Measurements from ENCODE around the gene DMGDH. TPM values are rescaled to one million over a fixed set of nuclear protein-coding genes. Genes with fewer than 3 reads are reported as not detected.
"Not testable (repeated sequence)": the region's sequence is repeated elsewhere in the genome, so short reads cannot be mapped to it uniquely, and the experiment has no call there.

The DMGDH gene
- total RNA-seq, 1 donor from 2014 or later, result 119 TPM

GRCh38 chr5:79020861-79021561, 48.5 kb downstream of the DMGDH start:
- DNase-seq (ENCODE audit: low spot score), result no peak
- peak; percentile 73 for ATAC-seq

- DNase-seq (ENCODE audit: low spot score) (no peak), ATAC-seq (peak; percentile 20)
These were observed 54.8 kb downstream of the DMGDH start for GRCh38 chr5:79014631-79015030.

GRCh38 chr5:79011869-79012268, 57.6 kb downstream of the DMGDH start:
- no peak for DNase-seq (ENCODE audit: low spot score)
- no peak for ATAC-seq

DNA sequence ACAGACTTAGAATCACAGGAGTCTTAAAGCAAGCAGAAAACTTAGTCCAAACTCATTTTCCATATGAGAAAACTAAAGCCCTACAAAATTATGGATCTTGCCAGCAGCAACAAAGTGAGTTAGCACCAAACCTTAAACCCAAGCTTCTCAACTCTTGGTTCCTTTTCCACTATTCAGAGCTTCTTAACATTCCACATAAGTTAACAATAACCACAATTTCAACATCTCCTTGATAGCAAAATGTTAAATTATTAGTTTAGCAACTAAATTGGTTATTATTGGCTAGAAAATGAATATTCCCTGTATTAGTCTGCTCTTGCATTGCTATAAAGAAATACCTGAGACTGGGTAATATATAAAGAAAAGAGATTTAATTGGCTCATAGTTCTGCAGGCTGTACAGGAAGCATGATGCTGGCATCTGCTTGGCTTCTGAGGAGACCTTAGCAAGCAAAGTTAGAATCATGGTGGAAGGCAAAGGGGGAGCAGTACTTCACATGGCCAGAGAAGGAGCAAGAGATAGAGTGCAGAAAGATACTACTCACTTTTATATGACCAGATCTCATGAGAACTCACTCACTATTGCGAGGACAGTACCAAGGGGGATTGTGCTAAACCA, 58.1 kb downstream of the DMGDH start:
- peak; percentile 7 for ATAC-seq
- DNase-seq (ENCODE audit: low spot score), result no peak

DNA sequence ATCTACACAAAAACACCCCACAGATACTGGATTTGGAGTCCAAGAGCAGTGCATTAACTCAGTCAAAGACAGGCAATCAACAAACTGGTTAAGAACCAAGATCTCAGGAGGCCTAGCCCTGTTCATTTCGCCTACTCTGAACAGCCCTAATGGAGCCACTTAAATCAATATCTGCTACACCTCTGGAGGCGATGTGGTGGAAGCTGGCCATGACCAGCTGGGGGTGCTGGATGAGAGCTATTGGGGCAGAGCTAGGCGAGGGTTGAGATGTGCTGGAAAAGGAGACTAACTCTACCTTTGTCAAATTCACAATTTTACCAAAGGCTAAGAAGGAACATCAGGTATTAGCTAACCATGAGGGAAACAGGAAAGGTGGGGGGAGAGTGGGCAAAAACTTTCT, 61.1 kb downstream of the DMGDH start:
- no peak for DNase-seq (ENCODE audit: low spot score)
- peak; percentile 40 for ATAC-seq

- DNase-seq (ENCODE audit: low spot score), result no peak
- ATAC-seq, result no peak
These were observed 61.6 kb downstream of the DMGDH start for GRCh38 chr5:79007872-79008271.

DNA sequence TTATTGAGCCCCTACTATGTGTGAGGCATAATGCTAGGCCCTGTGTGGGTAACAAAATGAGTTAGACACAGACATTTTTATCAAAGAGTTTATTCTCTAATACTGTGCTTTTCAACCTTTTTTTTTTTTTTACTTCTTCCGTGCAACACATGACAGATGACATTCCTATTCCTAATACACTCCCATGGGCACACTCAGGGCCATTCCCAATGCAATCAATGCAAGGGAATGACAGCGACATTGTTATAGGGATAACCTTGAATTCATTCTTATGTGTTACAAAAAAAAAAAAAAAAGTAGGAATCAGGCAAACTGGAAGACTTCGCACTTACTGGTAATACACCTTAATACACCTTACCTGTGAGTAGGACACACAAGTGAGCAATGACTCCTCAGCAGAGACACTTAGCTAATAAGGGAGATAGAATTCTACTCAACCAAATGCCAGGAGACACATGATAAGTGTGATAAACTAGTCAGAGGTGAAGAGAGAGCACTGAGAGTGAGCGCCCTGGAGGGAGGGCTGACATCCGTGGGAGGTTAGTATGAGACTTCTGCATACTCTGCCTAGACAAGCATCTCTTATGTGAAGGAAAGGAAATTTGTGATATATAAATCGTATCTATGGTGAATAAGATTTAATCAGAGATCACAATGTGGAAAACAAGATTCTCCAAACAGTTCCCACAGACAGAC, 63.4 kb downstream of the DMGDH start:
- ATAC-seq (peak; percentile 13), DNase-seq (ENCODE audit: low spot score) (no peak)

- ATAC-seq (no peak), DNase-seq (ENCODE audit: low spot score) (no peak)
These were observed 64.3 kb downstream of the DMGDH start for GRCh38 chr5:79005151-79005550.

DNA sequence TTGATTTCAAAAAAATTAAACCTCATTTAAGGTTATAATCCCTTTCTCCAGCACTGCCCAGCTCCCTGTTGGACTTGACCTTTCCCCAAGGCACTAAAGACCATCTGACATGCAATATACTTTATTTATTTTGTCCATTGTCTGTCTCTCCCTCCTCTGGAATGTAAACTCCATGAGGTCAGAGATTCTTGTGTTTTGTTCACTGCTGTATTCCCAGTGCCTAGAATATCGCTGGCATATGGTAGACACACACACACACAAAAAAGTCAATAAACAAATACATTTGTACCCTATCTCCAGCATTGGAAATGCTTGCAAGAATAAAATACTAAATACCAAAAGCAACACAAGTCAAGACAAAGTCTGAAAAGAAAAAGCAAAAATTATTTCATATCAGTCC, 67.1 kb downstream of the DMGDH start:
- ATAC-seq, result no peak

GRCh38 chr5:79001471-79001870, 68.0 kb downstream of the DMGDH start:
- ATAC-seq, result no peak
- DNase-seq (ENCODE audit: low spot score), result no peak

More for the DNA sequence above, 67.1 kb downstream of the DMGDH start:
- no peak for DNase-seq (ENCODE audit: low spot score)

- DNase-seq (ENCODE audit: low spot score), result no peak
- ATAC-seq, result no peak
These were observed 72.4 kb downstream of the DMGDH start for GRCh38 chr5:78997090-78997489.

GRCh38 chr5:78995521-78996007, 73.9 kb downstream of the DMGDH start:
- ATAC-seq, result no peak
- no peak for DNase-seq (ENCODE audit: low spot score)

DNA sequence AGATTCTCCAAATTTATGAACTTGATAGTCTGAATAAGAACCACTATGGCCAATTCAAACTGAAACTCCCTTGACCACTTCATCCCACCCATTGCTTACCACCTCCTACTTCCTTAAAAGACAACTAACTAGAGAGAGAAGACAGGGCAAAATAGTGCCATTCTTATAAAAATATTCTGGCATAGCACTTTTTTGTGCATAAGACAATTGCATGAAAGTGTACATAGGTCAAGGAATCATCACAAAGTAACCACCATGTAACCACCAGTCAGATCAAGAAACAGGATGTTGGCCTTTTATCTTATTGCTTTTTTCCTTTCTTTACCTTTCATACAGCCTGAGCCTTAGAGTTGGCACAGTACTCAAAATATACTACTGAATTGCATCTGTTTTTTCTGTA, 76.3 kb downstream of the DMGDH start:
- DNase-seq (ENCODE audit: low spot score) (no peak), ATAC-seq (no peak)

- ATAC-seq (no peak), DNase-seq (ENCODE audit: low spot score) (no peak)
These were observed 77.3 kb downstream of the DMGDH start for GRCh38 chr5:78992146-78992545.

DNA sequence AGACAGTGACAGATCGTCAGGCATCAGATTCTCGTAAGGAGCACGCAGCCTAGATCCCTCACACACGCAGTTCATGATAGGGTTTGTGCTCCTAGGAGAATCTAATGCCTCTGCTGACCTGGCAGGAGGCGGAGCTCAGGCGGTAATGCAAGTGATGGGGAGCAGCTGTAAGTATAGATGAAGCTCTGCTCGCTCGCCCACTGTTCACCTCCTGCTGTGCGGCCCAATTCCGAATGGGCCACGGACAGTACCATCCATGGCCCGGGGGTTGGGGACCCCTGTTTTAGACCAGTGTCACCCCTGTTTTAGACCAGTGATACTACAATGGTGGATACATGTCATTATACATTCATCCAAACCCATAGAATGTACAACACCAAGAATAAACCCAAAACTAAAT, 80.4 kb downstream of the DMGDH start:
- no peak for DNase-seq (ENCODE audit: low spot score)
- no peak for ATAC-seq

DNA sequence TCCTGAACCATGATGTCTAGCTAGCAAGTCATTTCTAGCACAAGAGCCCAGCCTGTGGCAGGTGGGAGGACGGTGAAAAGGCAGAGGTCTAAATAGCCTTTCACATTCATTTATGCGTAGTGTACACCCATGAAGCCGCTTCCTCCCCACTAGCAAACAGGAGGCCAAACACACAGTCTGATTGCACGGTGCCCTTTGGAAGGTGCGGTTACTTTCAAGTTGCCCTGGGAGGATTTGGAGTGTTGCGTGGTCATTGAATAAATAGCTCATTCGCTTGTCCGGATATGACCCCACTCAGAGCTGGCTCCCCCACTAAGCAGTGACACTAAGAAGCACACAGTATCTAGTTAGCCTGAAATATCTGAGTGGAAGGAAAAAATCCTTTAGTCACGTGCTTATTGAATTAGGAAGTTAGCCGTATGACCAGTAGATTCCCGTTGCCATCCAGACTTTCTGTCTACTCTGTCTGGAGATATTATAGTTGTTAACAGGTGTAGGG, 83.7 kb downstream of the DMGDH start:
- peak; percentile 89 for DNase-seq (ENCODE audit: low spot score)
- peak; percentile 63 for ATAC-seq

DNA sequence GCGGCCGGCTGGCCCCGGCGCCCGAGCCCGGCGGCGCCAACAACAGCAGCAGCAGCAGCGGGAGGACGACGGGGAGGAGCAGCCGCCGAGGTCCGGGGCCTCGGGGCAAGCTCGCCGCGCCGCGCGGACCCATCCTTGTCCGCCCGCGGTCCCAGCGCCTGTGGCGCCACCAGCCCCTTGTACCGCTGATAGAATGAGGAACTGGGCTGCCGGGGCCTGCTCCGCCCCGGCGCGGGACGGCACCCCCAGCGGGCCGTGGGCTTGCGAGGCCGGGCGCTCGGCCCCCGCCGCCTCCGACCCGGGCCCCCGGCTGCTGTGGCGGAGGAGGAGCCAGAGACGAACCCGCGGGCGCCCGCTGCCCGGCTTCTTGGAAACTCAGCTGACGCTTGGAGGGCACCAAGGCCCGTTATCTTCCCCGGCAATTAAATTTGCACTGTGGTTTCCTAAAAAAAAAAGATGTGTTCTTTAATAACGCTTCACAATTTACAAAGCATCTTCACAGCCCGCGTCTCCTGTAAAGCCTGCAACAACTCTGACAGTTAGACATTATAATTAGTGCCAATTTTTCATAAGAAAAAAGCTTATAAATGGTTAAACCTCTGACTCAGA, 84.3 kb downstream of the DMGDH start, which contains the start of gene ARSB:
ARSB (minus strand) TSS at position 195 of the 609 bp plus-strand sequence; CDS start at position 133, 62 bp downstream.
- ATAC-seq, result peak; percentile 29

GRCh38 chr5:78984439-78985115, 84.9 kb downstream of the DMGDH start:
- peak; percentile 75 for ATAC-seq
- peak; percentile 92 for DNase-seq (ENCODE audit: low spot score)

More for the DNA sequence above, 84.3 kb downstream of the DMGDH start, which contains the start of gene ARSB:
- DNase-seq (ENCODE audit: low spot score), result no peak

GRCh38 chr5:78983601-78984438, 85.7 kb downstream of the DMGDH start:
- ATAC-seq (no peak), DNase-seq (ENCODE audit: low spot score) (no peak)

GRCh38 chr5:78983194-78983593, 86.3 kb downstream of the DMGDH start:
- ATAC-seq; DNase-seq (ENCODE audit: low spot score): not testable (repeated sequence)

All from left lobe of liver (tissue), 2 donors.